GM12892 (cell line): ENCODE results near the gene SLC9A5.

Experiments
- POLR2A ChIP-seq: IDR thresholded peaks from 2 replicates; pipeline ENCODE4 v1.6.1; 2011; ENCODE audit warnings: low read depth, low read length, control low read depth
- POLR2AphosphoS5 ChIP-seq: IDR thresholded peaks from 2 replicates; pipeline ENCODE4 v1.6.1; 2011; ENCODE audit warnings: low read depth, low read length, control low read depth

DNA sequence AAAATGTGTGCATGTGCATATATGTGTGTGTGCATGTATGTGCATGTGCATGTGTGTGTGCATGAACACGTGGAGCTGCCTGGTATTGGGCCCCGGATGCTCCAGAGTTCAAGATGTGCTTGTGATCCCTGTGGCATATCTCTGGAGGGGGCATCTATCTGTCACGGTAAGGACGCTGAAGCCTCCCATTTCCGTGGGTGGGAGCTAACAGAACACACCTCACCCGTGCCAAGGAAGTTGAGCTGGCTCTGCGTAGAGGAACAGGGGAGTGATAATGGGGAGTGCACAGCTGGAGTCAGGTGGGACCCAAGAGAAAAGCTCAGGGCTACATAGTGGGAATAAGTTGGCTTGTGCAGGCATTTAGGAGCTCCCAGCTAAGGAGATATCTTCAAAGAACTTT, 37.1 kb upstream of the SLC9A5 start:
- TF ChIP-seq POLR2AphosphoS5 (no peak), POLR2A (no peak)
